Tibial artery (tissue), 4 donors: ENCODE measurements around the gene PDZD4.

Experiments used
- DNase-seq, 2 donors: peaks; one replicate each; pipeline ENCODE4 v3.0.0-alpha.2; 2019
- H3K27ac ChIP-seq, 2 donors: fragments of 200-600 bp; sonication (generic) in 1 of 2; 1 replicate in 1 of 2; 2 replicates in 1 of 2; pipeline ENCODE4 v1.5.1; 2018 to 2019; ENCODE audit warnings: mild to moderate bottlenecking in 1 of 2
- H3K27me3 ChIP-seq, 2 donors: fragments of 200-600 bp; sonication (generic) in 1 of 2; one replicate each; pipeline versions ENCODE4 v1.5.1 to v1.6.0; 2016 to 2019
- H3K36me3 ChIP-seq, 3 donors: fragments of 200-600 bp; sonication (generic) in 2 of 3; one replicate each; pipeline ENCODE4 v1.5.1; 2016 to 2019; ENCODE audit warnings: mild to moderate bottlenecking in 2 of 3
- H3K4me1 ChIP-seq, 4 donors: fragments of 200-600 bp; sonication (generic) in 2 of 4; 1 replicate in 3 of 4; 2 replicates in 1 of 4; pipeline ENCODE4 v1.5.1; 2016 to 2019
- H3K4me3 ChIP-seq, 2 donors: fragments of 200-600 bp; sonication (generic) in 1 of 2; 1 replicate in 1 of 2; 2 replicates in 1 of 2; pipeline ENCODE4 v1.5.1; 2018 to 2019; ENCODE audit warnings: mild to moderate bottlenecking in 2 of 2
- H3K9me3 ChIP-seq, 3 donors: fragments of 200-600 bp; sonication (generic) in 1 of 3; one replicate each; pipeline ENCODE4 v1.5.1; 2016 to 2019
- CTCF ChIP-seq, 2 experiments: fragments of 200-600 bp in 1 of 2; fragments of 450-650 bp in 1 of 2; IDR thresholded peaks; one replicate each; pipeline ENCODE4 v1.5.1; 2017 to 2019; ENCODE audit warnings: antibody characterized with exemption in 2 of 2, mild to moderate bottlenecking in 1 of 2, moderate library complexity in 1 of 2
- intact Hi-C: fragments of 100-400 bp; cut with DNase I; formaldehyde crosslinking; loops from one replicate; pipeline ENCODE4 v1.15.0; 2023; ENCODE audit warnings: low total_unique reads

Gene PDZD4

GRCh38 chrX:153853902-153854267 lies 23.5 kb upstream of the PDZD4 start:
- DNase-seq, result no peak
- Histone ChIP-seq H3K27me3 (peaks cover 0 to 6% of the 10 kb centered on the region in 2 donors), H3K4me3 (no peak overlapping the region), H3K9me3 (peaks cover 0 to 2% (median 2%) of the 10 kb centered on the region in 3 donors), H3K4me1 (no peaks in the 10 kb centered on the region), H3K27ac (no peak overlapping the region), H3K36me3 (no peaks in the 10 kb centered on the region)
- intact Hi-C loops, result no loop called here
- no peak for TF ChIP-seq CTCF (IDR thresholded peaks at IDR 0.05)

- peaks cover 0 to 6% of the 10 kb centered on the region in 2 donors for H3K27me3 ChIP-seq
- H3K27ac ChIP-seq, result no peak overlapping the region
- no peaks in the 10 kb centered on the region for H3K36me3 ChIP-seq
- no peak for DNase-seq
- TF ChIP-seq CTCF (IDR thresholded peaks at IDR 0.05), result no peak
- H3K4me1 ChIP-seq, result no peaks in the 10 kb centered on the region
- intact Hi-C loops, result no loop called here
- no peak overlapping the region for H3K4me3 ChIP-seq
- H3K9me3 ChIP-seq, result peaks cover 0 to 2% (median 0%) of the 10 kb centered on the region in 3 donors
Measured at GRCh38 chrX:153853180-153853901, 23.0 kb upstream of the PDZD4 start.

- Histone ChIP-seq H3K27me3 (peaks cover 0 to 9% of the 10 kb centered on the region in 2 donors), H3K4me3 (no peak overlapping the region), H3K36me3 (no peaks in the 10 kb centered on the region), H3K9me3 (peaks cover 0 to 2% (median 0%) of the 10 kb centered on the region in 3 donors), H3K27ac (no peak overlapping the region), H3K4me1 (no peaks in the 10 kb centered on the region)
- DNase-seq, result no peak
- intact Hi-C loops, result no loop called here
- no peak for TF ChIP-seq CTCF (IDR thresholded peaks at IDR 0.05)
Measured at GRCh38 chrX:153851981-153852380, 21.6 kb upstream of the PDZD4 start.

GRCh38 chrX:153848325-153848724 lies 18.0 kb upstream of the PDZD4 start:
- DNase-seq, result no peak
- H3K27me3 ChIP-seq, result peaks cover 0 to 2% of the 10 kb centered on the region in 2 donors
- H3K4me3 ChIP-seq, result no peak overlapping the region
- H3K4me1 ChIP-seq, result no peaks in the 10 kb centered on the region
- no peak overlapping the region for H3K27ac ChIP-seq
- TF ChIP-seq CTCF (IDR thresholded peaks at IDR 0.05), result no peak
- no peaks in the 10 kb centered on the region for H3K9me3 ChIP-seq
- H3K36me3 ChIP-seq, result no peaks in the 10 kb centered on the region
- intact Hi-C loops, result no loop called here

GRCh38 chrX:153845842-153846241 lies 15.5 kb upstream of the PDZD4 start:
- DNase-seq, result no peak
- H3K4me3 ChIP-seq, result no peak overlapping the region
- intact Hi-C loops, result no loop called here
- TF ChIP-seq CTCF (IDR thresholded peaks at IDR 0.05), result no peak
- no peak overlapping the region for H3K27ac ChIP-seq
- H3K36me3 ChIP-seq, result no peaks in the 10 kb centered on the region
- no peaks in the 10 kb centered on the region for H3K9me3 ChIP-seq
- H3K27me3 ChIP-seq, result peaks cover 0 to 2% of the 10 kb centered on the region in 2 donors
- no peaks in the 10 kb centered on the region for H3K4me1 ChIP-seq
